GM18505 (cell line): ENCODE results near the gene KCNH2.

Experiments
- ATAC-seq: cut with Tn5 transposase; IDR thresholded peaks from one replicate; pipeline ENCODE4 v1.9.1; 2021; ENCODE audit not compliant: unreplicated experiment
- POLR2A ChIP-seq: IDR thresholded peaks from 4 replicates; pipeline ENCODE4 v1.6.1; 2011; ENCODE audit warnings: borderline replicate concordance; ENCODE audit not compliant: insufficient read depth, insufficient read length; ENCODE audit errors: extremely low read depth

Gene KCNH2

GRCh38 chr7:150994141-150994837, 16.2 kb upstream of the KCNH2 start:
- no peak for TF ChIP-seq POLR2A
- no peak for ATAC-seq

DNA sequence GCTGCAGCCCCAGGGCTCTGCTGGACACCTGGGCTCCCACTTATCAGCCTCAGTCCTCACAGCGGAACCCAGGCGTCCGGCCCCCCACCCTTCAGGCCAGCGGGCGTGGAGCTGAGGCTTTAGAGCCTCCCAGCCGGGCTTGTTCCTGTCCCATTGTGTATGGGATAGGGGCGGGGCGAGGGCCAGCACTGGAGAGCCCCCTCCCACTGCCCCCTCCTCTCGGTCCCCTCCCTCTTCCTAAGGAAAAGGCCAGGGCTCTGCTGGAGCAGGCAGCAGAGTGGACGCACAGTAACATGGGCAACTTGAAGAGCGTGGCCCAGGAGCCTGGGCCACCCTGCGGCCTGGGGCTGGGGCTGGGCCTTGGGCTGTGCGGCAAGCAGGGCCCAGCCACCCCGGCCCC, 15.4 kb upstream of the KCNH2 start:
- ATAC-seq: no peak
- no peak for TF ChIP-seq POLR2A

GRCh38 chr7:150992833-150993302, 14.7 kb upstream of the KCNH2 start:
- TF ChIP-seq POLR2A: no peak
- no peak for ATAC-seq

DNA sequence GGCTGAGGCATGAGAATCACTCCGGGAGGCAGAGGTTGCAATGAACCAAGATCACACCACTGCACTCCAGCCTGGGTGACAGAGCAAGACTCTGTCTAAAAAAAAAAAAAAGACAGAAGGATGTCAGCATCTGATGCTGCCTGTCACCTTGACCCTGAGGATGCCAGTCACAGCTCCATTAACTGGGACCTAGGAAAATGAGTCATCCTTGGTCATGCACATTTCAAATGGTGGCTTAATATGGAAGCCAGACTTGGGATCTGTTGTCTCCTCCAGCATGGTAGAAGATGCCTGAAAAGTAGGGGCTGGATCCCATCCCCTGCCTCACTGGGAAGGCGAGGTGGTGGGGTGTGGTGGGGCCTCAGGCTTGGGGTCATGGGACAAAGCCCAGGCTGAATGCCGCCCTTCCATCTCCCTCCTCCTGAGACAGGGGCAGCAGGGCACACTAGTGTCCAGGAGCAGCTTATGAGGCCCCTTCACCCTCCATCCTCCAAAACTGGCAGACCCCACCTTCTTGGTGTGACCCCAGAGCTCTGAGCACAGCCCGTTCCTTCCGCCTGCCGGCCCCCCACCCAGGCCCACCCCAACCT, 14.0 kb upstream of the KCNH2 start:
- no peak for ATAC-seq
- no peak for TF ChIP-seq POLR2A

- ATAC-seq: no peak
- TF ChIP-seq POLR2A: no peak
These were observed 12.5 kb upstream of the KCNH2 start, which contains the start of gene NOS3 for GRCh38 chr7:150990416-150991186. TSS of gene NOS3 (plus strand) at chr7:150991017. CDS start at chr7:150993804, 2,787 bp downstream.

DNA sequence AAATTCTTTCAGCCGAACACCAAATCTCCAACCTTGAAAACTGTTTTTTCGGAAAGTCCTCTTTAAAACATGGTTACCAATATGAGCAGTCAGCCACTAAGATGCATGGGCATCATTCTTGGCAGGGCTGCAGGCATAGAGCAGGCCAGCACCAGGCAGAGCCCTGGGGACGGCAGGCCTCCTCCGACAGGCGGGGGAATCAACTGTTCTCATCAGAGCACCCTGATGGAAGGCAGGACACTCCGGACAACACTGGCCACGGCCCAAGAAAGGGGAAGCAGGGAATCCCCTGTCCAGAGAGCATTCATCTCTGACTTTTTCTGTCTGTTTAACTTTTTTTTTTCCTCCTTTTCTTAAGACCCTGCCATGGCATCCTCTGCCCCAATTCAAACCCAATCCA, 11.3 kb upstream of the KCNH2 start:
- ATAC-seq: no peak
- TF ChIP-seq POLR2A: no peak

GRCh38 chr7:150988230-150989226, 10.4 kb upstream of the KCNH2 start:
- TF ChIP-seq POLR2A: no peak
- no peak for ATAC-seq

- no peak for TF ChIP-seq POLR2A
- no peak for ATAC-seq
These were observed 8.4 kb upstream of the KCNH2 start for GRCh38 chr7:150986556-150986955.

GRCh38 chr7:150986099-150986512, 8.0 kb upstream of the KCNH2 start:
- TF ChIP-seq POLR2A: no peak
- ATAC-seq: no peak

- ATAC-seq: no peak
These were observed 5.8 kb upstream of the KCNH2 start for GRCh38 chr7:150983893-150984368.

GRCh38 chr7:150982351-150982750, 4.2 kb upstream of the KCNH2 start:
- no peak for TF ChIP-seq POLR2A
- no peak for ATAC-seq

More at GRCh38 chr7:150983893-150984368, 5.8 kb upstream of the KCNH2 start:
- no peak for TF ChIP-seq POLR2A

GRCh38 chr7:150981644-150982043, 3.5 kb upstream of the KCNH2 start:
- ATAC-seq: no peak
- TF ChIP-seq POLR2A: no peak
